GM19240 (cell line): ENCODE results near the gene CFDP1.
A peak's percentile ranks its signal among the peaks of the same experiment; 100 is the strongest.
"Not testable (repeated sequence)": the region's sequence is repeated elsewhere in the genome, so short reads cannot be mapped to it uniquely, and the experiment has no call there.

Experiments used
- DNase-seq: peaks from one replicate; pipeline ENCODE4 v3.0.0; 2011; ENCODE audit warnings: low spot score; ENCODE audit not compliant: insufficient read length

Gene CFDP1

DNA sequence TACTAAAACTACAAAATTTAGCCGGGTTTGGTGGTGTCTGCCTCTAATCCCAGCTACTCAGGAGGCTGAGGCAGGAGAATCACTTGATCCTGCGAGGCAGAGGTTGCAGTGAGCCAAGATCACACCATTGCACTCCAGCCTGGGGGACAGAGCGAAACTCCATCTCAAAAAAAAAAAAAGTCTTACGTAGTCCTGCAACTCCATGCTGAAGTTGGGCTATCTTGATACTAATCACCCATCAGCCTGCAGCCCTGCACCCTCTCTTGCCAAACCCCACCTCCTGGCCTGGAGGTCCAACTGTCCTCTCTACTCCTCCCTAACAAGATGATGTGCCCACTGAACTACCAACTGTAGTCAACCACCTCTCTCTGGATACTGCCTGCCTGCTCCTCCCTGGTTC is 26.4 kb upstream of the CFDP1 start:
- no peak for DNase-seq

DNA sequence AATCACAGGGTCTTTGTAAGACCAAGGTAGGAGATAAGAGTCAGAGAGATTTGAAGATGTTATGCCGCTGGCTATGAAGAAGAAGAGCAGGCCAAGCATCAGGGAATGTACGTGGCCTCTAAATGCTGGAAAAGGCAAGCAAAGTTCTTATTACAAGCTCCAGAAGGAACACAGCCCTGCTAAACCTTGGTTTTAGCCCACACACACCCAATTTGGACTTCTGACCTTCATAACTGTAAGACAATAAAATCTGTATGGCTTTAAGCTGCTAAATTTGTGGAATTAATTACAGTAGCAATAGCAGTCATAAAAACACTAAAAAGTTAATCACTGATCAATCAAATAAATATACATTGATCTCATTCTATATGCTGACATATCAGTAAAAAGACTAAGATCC is 25.1 kb upstream of the CFDP1 start:
- DNase-seq: no peak

DNA sequence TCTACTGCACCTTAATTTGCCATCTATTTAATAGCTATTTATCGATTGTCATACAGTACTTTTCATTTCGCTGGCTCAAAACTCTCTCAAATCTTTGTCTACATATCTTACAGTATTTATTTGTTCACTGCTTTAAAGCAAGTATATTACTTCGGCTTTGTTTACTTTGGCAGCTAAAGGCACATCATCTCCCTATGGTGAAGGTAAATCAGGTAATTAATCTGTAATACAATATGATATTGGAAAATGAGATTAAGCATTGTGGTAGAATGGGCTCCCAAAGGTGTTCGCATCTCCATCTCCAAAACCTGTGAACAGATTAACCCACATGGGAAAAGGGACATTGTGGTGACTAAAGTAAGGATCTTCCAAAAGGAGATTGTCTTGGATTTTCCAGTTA is 24.7 kb upstream of the CFDP1 start:
- no peak for DNase-seq

DNA sequence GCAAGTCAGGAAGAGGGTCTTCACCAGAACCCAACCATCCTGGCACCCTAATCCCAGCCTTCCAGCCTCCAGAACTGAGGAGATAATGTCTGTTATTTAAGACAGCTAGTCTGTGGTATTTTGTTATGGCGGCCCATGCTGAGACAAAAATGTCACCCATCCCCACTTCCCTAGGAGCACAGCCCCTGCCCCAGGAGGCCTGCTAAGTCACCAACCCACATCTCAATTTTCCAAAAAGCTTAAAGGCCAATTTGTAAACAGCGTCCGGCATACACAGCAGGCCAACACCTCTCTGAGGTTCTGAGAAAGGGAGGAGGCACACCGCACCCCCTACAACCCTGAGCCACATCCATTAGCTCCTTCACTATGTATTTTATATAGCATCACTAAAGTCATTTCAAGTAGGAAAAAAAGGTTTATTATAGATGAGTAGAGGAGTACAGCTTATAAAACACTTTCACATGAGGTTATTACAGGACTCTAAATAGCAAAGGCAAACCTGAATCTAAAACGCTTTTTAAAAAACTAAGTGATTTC is 24.2 kb upstream of the CFDP1 start:
- DNase-seq: no peak

DNA sequence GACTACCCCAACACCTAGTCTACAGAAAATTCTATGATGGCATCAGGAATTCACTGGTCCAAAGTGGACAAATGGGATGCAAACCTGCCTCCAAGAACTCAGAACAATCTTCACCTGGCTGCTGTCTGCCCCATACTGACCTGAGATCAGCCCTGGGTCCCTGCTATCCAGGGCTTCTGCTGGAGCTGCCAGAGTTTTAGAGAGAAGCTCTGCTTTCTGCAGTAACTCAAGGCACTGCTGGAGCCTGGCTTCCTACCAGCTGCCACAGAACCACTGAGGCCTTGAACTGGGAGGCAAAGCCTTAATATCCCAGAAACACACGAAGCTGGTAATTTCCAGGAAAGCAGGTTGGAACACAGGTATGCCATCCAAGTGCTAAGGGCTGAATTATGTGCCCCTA is 23.7 kb upstream of the CFDP1 start:
- no peak for DNase-seq

DNA sequence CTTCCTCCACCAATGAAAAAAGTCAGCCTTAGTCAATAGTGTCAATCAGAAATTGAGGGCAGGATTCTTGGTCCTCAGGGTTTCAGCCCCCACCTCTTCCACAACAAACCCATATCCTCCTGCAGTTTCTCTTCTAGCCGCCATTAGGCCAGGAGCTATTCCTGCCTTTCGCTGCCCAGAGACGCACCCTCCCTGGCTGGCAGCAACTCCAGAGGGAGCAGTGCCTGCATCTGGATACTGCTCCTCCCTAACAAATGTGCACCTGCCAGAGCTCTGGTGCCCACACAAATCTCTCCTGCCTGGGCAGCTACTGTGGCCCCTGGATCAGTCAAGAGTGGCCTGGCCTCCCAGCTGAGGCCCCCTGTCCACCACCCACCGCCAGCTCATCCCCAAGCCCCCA is 23.2 kb upstream of the CFDP1 start:
- not testable (repeated sequence) for DNase-seq

DNA sequence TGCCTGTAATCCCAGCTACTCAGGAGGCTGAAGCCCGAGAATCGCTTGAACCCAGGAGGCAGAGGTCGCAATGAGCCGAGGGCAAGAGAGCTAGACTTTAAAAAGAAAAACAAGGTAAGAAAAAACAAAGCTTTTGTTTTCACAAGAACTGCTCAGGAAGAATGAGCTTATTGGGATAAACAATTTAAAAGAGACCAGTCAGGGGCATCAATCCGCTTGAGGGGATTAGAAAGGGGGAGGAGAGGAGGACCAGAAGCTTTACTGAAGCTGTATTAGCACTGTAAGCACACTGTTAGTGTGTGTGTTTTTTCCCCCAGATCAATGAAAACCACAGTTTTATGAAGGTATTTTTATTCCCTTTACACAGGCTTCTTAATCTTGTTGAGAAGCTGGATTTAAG is 22.4 kb upstream of the CFDP1 start:
- DNase-seq: no peak

DNA sequence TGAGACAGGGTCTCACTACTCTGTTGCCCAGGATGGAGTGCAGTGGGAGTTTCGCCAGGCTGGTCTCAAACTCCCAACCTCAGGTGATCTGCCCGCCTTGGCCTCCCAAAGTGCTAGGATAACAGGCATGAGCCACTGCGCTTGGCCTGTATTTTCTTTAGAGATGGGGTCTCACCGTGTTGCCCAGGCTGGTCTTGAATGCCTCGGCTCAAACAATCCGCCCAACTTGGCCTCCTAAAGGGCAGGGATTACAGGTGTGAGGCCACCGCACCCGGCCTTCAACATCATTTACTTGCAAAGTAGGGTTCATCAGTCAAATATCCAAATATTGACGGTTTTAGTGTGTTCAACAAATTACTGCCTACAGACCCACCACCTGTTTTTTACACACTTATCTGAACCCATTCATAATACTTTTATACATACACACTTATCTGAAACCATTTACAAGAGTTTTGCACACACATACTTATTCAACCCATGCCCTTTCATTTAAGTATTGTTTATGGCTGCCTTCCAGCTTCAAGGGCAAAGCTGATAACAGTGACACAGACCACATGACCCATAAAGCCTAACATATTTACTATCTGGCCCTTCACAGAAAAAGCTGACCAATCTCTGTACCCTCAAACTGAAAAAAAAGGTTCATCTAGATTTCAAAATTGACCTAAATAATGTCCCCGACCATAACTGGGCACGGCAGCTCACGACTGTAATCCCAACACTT is 19.3 kb upstream of the CFDP1 start:
- no peak for DNase-seq

DNA sequence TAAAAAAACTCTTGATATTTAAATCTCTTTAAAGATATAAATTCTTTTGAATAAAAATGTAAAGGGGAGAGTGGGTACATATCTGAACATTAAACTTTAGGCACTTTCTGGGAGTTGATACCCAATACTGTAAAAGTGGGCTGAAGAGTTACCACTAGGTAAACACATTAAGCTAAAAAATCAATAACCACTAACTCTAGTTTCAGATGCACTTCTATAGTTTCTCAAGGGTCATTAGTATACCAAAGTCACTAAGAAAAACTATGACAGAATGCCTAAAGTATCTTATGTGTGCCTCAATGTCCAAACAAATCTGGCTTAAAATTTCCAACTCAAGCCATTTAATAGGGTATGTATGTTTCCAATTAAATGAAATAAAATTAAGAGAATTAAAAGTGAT is 13.1 kb upstream of the CFDP1 start:
- no peak for DNase-seq

DNA sequence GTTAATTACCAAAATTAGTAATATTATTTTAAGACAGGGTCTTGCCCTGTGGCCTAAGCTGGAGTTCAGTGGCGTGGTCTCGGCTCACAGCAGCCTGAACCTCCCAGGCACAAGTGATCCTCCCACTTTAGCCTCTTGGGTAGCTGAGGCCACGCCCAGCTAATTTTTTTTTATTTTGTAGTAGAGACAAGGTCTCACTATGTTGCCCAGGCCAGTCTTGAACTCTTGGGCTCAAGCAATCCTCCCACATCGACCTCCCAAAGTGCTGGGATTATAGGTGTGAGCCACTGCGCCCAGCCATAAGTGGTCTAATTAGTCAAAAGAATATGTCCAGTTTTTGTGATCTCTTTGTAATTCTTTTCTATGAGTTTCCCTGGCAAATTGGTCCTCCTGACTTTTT is 12.0 kb upstream of the CFDP1 start:
- no peak for DNase-seq

DNA sequence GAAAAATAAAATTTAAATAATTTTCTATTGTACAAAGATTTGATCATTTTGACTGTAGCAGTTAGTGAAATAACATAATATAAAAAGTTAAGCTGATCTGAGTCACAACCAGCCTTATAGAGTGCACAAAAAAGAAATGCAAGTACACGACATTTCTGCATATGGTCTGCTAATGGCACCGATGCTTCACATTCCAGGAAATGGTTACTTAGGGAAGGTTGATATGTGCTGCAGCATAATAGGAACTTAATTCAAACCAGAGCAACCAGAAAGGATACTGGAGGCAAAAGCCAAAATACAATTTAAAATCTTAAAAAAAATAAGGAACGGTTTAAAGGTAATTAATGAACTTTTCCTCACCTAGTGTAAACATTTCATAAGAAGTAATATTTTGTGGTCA is 10.0 kb upstream of the CFDP1 start:
- no peak for DNase-seq

DNA sequence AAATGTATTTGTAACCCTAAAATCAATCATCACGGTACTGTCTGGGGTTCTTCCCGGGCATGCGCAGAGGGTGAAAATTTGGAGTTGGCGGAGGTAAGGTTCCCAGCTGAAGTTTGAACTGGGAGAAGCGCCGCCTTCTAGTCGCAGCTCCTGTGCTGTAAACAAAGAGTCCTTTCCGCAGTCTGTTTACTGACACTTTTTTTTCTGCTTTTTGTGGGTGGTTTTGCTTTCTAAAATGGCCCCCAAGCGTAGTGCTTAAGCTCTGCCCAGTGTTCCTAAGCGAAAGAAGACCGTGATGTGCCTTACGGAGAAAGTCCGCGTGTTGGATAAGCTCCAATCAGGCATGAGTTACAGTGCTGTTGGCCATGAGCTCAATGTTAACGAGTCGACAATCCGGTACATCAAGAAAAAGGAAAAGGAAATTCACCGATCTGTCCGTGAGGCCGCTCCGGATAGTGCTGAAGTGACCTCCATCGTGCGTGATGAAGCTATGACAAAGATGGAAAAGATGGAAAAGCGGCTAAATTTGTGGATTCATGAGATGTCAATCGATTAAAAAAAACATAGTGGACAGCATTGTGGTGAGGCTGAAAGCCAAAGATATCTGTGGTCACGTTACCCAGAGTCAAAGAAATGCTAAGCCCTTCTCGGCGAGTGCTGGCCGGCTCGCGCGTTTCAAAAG is 570 bp upstream of the CFDP1 start:
- peak; percentile 38 for DNase-seq

DNA sequence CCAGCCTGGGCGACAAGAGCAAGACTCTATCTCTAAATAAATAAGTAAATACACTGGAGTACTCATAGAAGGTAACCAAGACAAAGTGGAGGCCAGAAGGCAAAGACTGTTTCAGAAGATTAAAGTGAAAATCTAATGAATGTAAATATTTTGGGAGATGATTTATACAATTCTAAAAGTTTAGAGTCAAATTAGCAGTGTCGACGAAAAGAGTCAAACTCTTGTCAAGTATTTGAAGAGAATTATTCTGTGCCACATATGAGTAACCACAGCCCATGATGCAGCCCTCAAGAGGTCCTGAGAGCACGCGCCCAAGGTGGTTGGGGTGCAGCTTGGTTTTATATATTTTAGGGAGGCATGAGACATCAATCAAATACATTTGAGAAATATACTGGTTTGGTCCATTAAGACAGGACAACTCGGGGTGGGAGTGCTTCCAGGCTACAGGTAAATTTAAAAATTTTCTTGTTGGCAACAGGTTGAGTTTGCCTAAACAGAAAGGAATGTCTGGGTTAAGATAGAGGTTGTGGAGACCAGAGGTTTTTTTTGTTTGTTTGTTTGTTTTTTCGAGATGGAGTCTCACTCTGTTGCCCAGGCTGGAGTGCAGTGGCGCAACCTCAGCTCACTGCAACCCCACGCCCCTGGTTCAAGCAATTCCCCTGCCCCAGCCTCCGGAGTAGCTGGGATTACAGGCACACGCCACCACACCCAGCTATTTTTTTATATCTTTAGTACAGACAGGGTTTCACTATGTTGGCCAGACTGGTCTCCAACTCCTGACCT is 3.5 kb downstream of the CFDP1 start:
- no peak for DNase-seq

DNA sequence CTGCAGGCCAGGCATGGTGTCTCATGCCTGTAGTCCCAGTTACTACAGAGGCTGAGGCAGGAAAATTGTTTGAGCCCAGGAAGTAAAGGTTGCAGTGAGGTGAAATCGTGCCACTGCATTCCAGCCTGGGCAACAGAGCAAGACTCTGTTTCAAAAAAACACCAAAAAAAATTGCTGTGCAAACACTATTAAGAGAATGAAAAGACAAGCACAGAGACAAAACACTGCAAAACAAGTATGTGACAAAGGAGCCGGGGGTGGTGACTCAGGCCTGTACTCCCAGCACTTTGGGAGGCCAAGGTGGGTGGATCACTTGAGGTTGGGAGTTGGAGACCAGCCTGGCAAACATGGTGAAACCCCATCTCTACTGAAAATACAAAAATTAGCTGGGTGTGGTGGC is 6.8 kb downstream of the CFDP1 start:
- DNase-seq: not testable (repeated sequence)

DNA sequence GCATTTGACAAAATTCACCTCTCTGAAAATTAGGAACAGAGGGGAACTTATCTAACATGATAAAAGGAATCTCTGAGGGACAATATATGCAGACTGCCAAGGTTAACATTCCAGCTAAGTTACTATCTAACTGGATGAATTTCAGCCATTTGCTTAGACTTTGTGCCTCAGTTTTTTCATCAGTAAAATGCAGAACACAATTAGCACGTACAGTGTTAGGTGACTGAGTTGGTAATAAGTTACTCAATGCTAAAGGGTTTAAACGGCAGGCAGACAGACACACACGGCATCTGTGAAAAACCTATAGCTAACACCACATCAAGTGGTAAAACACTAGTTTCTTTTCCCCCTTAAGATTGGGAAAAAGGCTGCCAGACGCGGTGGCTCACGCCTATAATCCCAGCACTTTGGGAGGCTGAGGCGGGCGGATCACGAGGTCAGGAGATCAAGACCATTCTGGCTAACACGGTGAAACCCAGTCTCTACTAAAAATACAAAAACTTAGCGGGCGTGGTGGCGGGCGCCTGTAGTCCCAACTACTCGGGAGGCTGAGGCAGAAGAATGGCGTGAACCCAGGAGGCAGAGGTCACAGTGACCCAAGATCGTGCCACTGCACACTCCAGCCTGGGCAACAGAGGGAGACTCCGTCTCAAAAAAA is 9.1 kb downstream of the CFDP1 start:
- not testable (repeated sequence) for DNase-seq

DNA sequence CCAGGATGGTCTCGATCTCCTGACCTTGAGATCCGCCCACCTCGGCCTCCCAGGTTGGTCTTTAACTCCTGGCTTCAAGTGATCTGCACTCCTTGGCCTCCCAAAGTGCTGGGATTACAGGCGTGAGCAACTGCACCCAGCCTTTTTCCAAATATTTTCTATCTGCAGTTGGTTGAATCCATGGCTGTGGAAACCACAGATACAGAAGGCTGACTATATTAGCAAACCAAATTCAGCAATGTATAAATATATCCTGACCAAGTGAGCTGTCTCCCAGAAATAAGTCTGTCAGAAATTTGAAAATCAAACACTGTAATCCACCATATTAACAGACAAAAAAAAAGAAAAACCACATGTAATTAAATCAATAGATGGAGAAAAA is 9.6 kb downstream of the CFDP1 start:
- no peak for DNase-seq

DNA sequence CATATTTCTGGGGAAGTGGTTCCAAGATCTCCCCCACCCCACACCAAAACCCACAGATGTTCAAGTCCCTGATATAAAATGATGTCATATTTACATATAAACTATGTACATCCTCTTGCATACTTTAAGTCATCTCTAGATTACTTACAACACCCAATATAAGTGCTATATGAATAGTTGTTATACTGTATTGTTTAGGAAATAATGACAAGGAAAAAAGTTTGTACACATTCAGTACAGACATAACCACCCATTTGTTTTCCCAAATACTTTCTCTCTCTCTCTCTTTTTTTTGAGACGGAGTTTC is 11.5 kb downstream of the CFDP1 start:
- no peak for DNase-seq

DNA sequence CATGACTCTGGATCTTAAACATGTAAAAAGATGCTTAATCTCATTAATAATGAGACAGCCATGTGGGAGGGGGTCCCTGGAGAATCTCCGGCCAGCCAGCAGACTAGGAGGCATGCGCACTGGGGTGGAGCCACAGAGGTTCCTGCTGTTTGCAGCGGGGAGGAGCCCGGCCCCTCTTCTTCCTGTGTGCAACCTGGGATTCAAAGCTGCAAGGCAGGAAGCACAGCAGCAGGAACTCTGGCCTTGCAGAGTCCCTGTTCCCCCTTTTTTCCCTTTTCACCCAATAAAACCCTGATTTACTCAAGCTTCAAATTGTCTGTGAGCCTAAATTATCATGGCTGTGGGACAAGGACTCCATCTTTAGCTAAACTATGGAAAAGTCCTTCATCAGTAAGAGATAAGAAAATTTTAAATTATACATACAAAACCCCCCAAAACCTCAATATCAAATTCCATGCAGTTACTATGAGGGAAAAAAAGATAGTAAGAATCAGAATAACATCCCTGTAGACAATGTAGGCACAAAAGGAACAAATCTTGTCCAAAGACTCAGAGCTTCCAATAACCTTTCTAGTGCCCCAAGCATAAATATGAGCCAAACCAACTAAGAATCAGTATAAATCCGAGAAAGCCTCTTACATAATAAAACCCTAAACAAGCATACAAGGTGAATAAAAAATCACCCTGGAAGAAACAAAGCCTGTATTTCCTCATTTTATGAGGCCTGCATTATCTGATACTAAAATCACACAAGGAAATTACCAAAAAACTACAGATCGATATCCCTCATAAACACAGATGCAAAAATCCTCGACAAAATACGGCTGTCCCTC is 12.1 kb downstream of the CFDP1 start:
- no peak for DNase-seq

DNA sequence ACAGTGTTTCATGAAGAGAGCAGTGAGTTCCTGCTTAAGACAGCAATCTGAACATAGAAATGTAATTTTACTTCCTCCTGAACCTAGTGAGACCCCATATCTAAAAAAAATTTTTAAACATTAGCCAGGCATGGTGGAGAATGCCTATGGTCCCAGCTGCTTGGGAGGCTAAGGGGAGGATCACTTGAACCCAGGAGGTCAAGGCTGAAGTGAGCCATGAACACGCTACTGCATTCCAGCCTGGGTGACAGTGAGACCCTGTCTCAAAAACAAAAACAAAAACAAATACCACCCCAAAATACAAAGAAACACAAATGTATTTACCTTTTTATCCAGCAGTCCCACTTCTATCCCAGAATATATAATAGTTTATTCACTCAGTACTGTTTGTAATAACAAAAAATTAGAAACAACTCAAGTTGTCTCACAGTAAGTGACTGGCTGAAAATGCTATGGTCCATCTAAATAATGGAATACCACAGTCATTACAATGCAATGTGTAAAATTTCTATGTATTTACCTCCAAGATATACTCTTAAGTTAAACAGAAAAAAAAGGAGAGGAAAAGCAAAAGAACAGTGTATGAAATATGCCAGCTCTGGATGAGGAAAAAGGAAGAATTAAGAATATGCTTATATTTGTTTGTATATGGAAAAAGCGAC is 16.3 kb downstream of the CFDP1 start:
- DNase-seq: no peak

DNA sequence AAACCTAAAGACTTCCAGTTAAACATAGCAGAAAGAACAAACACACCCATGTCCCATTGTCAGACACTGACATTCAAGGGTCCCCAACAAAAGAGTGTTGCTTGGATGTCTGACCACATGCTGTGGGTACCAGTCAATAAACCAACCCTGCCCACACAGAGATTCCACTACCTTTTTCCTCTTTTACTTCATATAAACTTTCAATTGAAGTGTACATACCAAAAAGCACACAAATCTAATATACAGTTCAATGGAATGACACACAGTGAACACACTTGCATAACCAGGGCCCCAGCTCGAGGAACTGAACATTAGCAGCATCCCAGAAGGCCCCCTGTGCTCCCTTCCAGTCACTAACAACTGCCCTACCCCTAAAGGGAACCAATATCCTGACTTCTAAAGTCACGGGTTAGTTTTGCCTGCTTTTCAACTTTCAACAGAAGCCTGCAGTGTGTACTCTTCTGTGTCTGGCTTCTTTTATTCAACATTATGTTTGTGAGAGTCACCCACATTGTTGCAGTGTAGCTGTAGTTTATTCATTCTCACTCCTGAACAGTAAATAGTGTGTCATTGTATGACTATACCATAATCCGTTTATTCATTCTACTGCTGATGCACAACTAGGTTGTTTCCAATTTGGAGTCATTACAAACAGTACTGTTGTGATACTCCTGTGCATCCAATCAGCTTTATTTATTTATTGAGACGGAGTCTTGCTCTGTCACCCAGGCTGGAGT is 18.0 kb downstream of the CFDP1 start:
- no peak for DNase-seq
